Nephron (organoid): Measurements from ENCODE around the gene KRT1.

ENCODE experiments used
- H3K27ac Mint-ChIP-seq, 3 experiments: 2 replicates each; pipeline ENCODE4 v1.8.0; 2020; ENCODE audit warnings: mixed read lengths in 3 of 3, mild to moderate bottlenecking in 2 of 3, moderate library complexity in 1 of 3
- H3K27me3 Mint-ChIP-seq: 2 replicates; pipeline ENCODE4 v1.8.0; 2021; ENCODE audit warnings: low read depth, mild to moderate bottlenecking, moderate library complexity, mixed read lengths
- H3K36me3 Mint-ChIP-seq: 2 replicates; pipeline ENCODE4 v1.8.0; 2020; ENCODE audit warnings: low read depth, mixed read lengths
- H3K4me1 Mint-ChIP-seq: 2 replicates; pipeline ENCODE4 v1.8.0; 2020; ENCODE audit warnings: mixed read lengths
- H3K4me3 Mint-ChIP-seq, 3 experiments: 2 replicates each; pipeline ENCODE4 v1.8.0; 2020; ENCODE audit warnings: mild to moderate bottlenecking in 3 of 3, mixed read lengths in 3 of 3, moderate library complexity in 2 of 3
- H3K9me3 Mint-ChIP-seq: 2 replicates; pipeline ENCODE4 v1.8.0; 2020; ENCODE audit warnings: mixed read lengths
- TF ChIP-seq, protein P1 (sequence below), 3 experiments: fragments of 200-600 bp; sonication (generic); IDR thresholded peaks; one replicate each; pipeline ENCODE4 v1.5.0; 2021; ENCODE audit warnings: antibody characterized with exemption in 3 of 3; ENCODE audit not compliant: unreplicated experiment in 3 of 3

Gene KRT1

DNA sequence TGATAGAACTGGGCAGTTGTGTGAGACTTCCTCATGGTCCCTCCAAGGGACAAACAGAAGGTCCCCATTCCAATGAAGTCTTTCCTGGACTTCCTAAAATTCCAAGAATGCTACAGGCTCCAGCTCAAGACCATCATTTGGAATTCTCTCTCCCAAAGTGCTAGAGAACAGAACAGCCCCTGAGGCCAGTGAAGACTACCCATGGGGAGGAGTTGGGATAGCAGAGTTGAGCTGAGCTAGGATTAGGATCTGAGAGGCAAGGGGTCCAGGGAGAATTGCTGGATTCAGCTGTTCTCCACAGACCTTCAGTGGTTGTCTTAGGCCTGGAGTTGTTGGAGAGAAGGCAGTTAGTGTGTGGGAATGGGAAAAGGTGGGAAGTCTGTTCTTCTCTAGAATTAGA, 10.8 kb downstream of the KRT1 start:
- no peak overlapping the region for H3K27ac Mint-ChIP-seq
- no peak overlapping the region for H3K4me3 Mint-ChIP-seq
- no peaks in the 10 kb centered on the region for H3K4me1 Mint-ChIP-seq
- TF ChIP-seq, protein P1, sequence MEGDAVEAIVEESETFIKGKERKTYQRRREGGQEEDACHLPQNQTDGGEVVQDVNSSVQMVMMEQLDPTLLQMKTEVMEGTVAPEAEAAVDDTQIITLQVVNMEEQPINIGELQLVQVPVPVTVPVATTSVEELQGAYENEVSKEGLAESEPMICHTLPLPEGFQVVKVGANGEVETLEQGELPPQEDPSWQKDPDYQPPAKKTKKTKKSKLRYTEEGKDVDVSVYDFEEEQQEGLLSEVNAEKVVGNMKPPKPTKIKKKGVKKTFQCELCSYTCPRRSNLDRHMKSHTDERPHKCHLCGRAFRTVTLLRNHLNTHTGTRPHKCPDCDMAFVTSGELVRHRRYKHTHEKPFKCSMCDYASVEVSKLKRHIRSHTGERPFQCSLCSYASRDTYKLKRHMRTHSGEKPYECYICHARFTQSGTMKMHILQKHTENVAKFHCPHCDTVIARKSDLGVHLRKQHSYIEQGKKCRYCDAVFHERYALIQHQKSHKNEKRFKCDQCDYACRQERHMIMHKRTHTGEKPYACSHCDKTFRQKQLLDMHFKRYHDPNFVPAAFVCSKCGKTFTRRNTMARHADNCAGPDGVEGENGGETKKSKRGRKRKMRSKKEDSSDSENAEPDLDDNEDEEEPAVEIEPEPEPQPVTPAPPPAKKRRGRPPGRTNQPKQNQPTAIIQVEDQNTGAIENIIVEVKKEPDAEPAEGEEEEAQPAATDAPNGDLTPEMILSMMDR (IDR thresholded peaks at IDR 0.05; ENCODE audit: unreplicated experiment in 3 of 3) = no peak
- H3K27me3 Mint-ChIP-seq = peaks cover 30% of the 10 kb centered on the region
- H3K36me3 Mint-ChIP-seq = no peaks in the 10 kb centered on the region
- no peaks in the 10 kb centered on the region for H3K9me3 Mint-ChIP-seq

DNA sequence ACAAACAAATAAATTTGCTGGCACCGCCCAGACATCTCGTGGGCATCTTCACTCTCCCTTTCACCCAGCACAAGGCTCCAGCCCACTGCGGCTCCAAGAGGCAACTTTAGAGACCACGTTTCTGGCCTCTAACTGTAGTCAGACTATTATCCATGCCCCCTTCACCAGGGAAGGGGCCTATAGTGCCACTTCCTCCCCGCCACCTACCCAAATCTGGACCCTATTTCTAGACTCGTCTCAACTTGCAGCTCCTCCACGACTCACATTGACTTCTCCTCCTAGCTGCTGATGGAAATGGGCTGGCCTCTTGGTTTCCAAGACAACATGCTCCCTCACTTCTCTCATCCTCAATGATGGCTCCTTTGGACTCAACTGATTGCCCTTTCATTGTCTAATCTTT, 12.3 kb downstream of the KRT1 start:
- H3K27me3 Mint-ChIP-seq = peaks cover 37% of the 10 kb centered on the region
- H3K36me3 Mint-ChIP-seq = no peaks in the 10 kb centered on the region
- no peaks in the 10 kb centered on the region for H3K9me3 Mint-ChIP-seq
- no peak overlapping the region for H3K4me3 Mint-ChIP-seq
- no peak overlapping the region for H3K27ac Mint-ChIP-seq
- TF ChIP-seq, protein P1 (IDR thresholded peaks at IDR 0.05; ENCODE audit: unreplicated experiment in 3 of 3) = no peak
- H3K4me1 Mint-ChIP-seq = no peaks in the 10 kb centered on the region

- no peaks in the 10 kb centered on the region for H3K36me3 Mint-ChIP-seq
- H3K27me3 Mint-ChIP-seq = peaks cover 37% of the 10 kb centered on the region
- H3K4me3 Mint-ChIP-seq = no peak overlapping the region
- no peaks in the 10 kb centered on the region for H3K4me1 Mint-ChIP-seq
- H3K27ac Mint-ChIP-seq = no peak overlapping the region
- TF ChIP-seq, protein P1 (IDR thresholded peaks at IDR 0.05; ENCODE audit: unreplicated experiment in 3 of 3) = no peak
- H3K9me3 Mint-ChIP-seq = no peaks in the 10 kb centered on the region
These were observed 12.7 kb downstream of the KRT1 start for GRCh38 chr12:52667509-52667908.

DNA sequence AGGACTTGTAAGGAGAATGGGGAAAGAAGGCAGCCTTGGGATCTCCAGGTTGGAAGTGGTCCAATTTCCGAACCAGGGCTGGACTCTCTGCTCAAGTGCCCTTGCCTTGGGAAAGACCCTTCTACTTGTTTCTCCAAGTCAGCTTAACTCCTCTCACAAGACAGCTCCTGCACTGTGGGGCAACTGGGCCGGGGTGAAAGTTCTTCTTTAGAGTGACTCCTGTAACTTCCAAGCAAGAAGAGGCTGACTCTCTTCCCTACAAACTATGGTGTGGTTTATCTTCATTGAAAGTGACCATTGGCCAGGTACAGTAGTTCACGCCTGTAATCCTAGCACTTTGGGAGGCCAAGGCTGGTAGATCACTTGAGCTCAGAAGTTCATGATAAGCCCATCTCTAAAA, 13.7 kb downstream of the KRT1 start:
- Mint-ChIP-seq H3K9me3 (no peaks in the 10 kb centered on the region), H3K27ac (no peak overlapping the region), H3K4me1 (no peaks in the 10 kb centered on the region), H3K4me3 (no peak overlapping the region), H3K36me3 (no peaks in the 10 kb centered on the region), H3K27me3 (peaks cover 37% of the 10 kb centered on the region)
- TF ChIP-seq, protein P1 (IDR thresholded peaks at IDR 0.05; ENCODE audit: unreplicated experiment in 3 of 3) = no peak

DNA sequence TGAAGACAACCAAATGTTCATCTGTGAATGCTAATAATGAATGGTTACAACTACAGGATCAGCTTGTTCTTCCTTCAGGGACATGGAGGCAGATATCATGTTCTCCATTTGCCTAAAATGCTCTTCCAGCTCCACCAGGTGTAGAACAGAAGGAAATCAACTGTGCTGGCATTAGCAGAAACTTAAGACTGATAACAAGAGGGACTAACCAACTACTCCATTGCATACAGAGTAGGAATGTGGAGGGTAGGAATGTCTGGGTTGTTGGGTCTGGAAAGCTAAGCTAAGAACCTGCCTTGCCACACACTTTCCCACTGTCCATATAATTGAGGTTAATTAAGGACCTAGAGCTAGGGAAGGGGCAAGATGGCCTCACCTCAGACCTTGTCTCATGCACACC, 16.8 kb downstream of the KRT1 start:
- H3K36me3 Mint-ChIP-seq = no peaks in the 10 kb centered on the region
- TF ChIP-seq, protein P1 (IDR thresholded peaks at IDR 0.05; ENCODE audit: unreplicated experiment in 3 of 3) = no peak
- H3K27me3 Mint-ChIP-seq = peaks cover 37% of the 10 kb centered on the region
- no peaks in the 10 kb centered on the region for H3K9me3 Mint-ChIP-seq
- no peak overlapping the region for H3K4me3 Mint-ChIP-seq
- H3K27ac Mint-ChIP-seq = no peak overlapping the region
- H3K4me1 Mint-ChIP-seq = no peaks in the 10 kb centered on the region

DNA sequence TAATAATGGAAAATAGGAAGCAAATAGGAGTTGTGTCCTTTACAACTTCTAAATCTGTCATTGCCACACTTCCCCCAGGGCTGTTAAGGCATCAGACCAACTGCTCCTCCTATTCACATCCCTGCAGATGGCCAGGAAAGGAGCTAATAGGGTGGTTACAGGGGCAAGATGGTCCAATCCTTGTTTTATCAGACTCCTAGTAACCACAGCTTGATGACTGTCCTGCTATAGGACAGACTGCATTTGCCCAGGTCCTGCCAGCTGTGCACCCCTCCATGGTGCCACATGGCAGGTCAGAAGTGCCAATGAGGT, 17.3 kb downstream of the KRT1 start:
- Mint-ChIP-seq H3K9me3 (no peaks in the 10 kb centered on the region), H3K4me1 (no peaks in the 10 kb centered on the region), H3K4me3 (no peak overlapping the region), H3K27me3 (peaks cover 34% of the 10 kb centered on the region), H3K36me3 (no peaks in the 10 kb centered on the region), H3K27ac (no peak overlapping the region)
- TF ChIP-seq, protein P1 (IDR thresholded peaks at IDR 0.05; ENCODE audit: unreplicated experiment in 3 of 3) = no peak
